Measurements from ENCODE around the gene TMEM248. TPM values are rescaled to one million over a fixed set of nuclear protein-coding genes. Genes with fewer than 3 reads are reported as not detected.
"Not testable (repeated sequence)": the region's sequence is repeated elsewhere in the genome, so short reads cannot be mapped to it uniquely, and the experiment has no call there.

Gene TMEM248
- total and polyA plus RNA-seq, 12 donors: 10.2 to 53.4 (median 43.8) TPM

DNA sequence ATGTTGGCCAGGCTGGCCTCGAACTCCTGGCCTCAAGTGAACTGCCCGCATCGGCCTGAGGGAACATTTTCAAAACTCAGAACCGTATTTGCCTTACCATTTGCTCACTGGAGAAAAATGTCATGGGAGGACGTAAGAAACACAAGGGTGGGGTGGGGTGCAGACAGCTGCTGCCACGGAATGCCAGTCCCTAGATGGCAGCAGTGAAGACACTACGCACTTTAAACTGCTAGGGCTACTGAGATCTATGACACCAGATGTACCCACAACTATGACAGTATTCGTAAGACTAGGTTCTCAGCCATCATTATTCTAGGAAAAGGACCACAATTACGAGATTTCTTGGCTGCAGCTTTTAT, 73.6 kb downstream of the TMEM248 start:
- ATAC-seq: peak; percentile 56 to 87 (median 75)
- H3K4me3 ChIP-seq: peak overlapping the region; percentile 48 to 95 (median 76)
- intact Hi-C loops (cut with DNase I): loop anchor here in 3 of 10 donors (5.0 to 10.0 kb wide), 5 partner anchors 70 to 312 kb away; partner anchors contain the start of genes TMEM248 (in 2 of the 3) and RABGEF1 (in 1 of the 3)
- peaks cover 0 to 57% (median 36%) of the 10 kb centered on the region in 9 donors for H3K36me3 ChIP-seq
- TF ChIP-seq, protein P1, sequence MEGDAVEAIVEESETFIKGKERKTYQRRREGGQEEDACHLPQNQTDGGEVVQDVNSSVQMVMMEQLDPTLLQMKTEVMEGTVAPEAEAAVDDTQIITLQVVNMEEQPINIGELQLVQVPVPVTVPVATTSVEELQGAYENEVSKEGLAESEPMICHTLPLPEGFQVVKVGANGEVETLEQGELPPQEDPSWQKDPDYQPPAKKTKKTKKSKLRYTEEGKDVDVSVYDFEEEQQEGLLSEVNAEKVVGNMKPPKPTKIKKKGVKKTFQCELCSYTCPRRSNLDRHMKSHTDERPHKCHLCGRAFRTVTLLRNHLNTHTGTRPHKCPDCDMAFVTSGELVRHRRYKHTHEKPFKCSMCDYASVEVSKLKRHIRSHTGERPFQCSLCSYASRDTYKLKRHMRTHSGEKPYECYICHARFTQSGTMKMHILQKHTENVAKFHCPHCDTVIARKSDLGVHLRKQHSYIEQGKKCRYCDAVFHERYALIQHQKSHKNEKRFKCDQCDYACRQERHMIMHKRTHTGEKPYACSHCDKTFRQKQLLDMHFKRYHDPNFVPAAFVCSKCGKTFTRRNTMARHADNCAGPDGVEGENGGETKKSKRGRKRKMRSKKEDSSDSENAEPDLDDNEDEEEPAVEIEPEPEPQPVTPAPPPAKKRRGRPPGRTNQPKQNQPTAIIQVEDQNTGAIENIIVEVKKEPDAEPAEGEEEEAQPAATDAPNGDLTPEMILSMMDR (IDR thresholded peaks at IDR 0.05): peak in 7 of 9 donors; percentile 10 to 57 (median 39)
- WGBS, 2 donors: 0 to 1% methylated on average over 9 of the region's 9 CpGs
- H3K4me1 ChIP-seq: peaks cover 5 to 37% (median 22%) of the 10 kb centered on the region in 9 donors
- DNase-seq: peak; percentile 27 to 67
- H3K9me3 ChIP-seq, H3K27me3 ChIP-seq: not testable (repeated sequence)
- H3K27ac ChIP-seq: peak overlapping the region; percentile 90 to 100 (median 98)

DNA sequence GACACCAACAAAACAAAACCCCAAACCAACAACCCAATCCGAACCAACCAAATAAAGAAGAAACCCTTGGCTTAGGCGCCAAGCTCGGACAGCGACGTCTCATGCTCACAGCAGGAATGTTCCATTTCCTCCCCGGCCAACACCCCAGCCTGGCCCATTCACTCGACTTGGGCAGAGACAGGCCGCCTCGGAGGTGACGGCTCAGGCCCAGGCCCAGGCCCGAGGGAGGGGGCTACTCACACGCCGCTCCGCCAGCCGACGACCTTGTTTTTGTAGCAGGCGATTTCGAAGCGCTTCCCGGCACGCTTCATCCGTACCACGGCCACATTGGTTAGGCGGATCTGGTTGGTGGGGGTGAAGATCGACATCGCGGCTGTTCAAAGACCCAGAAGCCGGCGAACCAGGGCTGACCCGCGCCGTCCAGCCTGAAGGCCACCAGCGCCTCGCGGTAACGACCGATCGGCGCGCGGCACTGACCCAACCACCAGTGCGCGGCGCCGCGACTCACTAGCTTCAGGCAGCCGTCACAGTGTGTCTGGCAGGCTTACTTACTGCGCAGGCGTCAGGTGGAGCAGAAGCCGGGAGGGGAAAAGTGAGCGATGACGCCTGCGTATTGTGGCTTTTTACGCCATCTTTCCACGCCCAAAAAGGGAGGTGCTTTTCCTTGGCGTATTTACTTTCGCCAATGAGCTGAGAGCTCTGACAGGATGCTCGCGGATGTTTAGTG, 74.2 kb downstream of the TMEM248 start, which contains the start of gene SBDS:
SBDS (minus strand) TSS at position 537 of the 727 bp plus-strand sequence; CDS start at position 368, 169 bp downstream.
- ATAC-seq (peak; percentile 84 to 93 (median 88)), DNase-seq (peak; percentile 88 to 98)
- H3K4me1 ChIP-seq: peaks cover 5 to 35% (median 22%) of the 10 kb centered on the region in 9 donors
- peaks cover 0 to 57% (median 33%) of the 10 kb centered on the region in 9 donors for H3K36me3 ChIP-seq
- 0 to 1% methylated on average over 59 of the region's 59 CpGs for WGBS, 2 donors
- H3K9me3 ChIP-seq, H3K27me3 ChIP-seq: not testable (repeated sequence)
- TF ChIP-seq, protein P1 (IDR thresholded peaks at IDR 0.05): peak in 1 of 9 donors; percentile 1
- H3K27ac ChIP-seq: peak within 1 kb of the TSS; percentile 90 to 100 (median 98)
- intact Hi-C loops (cut with DNase I): loop anchor here in 2 of 10 donors (5.0 to 10.0 kb wide), 4 partner anchors 70 to 313 kb away; partner anchors contain the start of genes RABGEF1 (in 1 of the 2) and TMEM248 (in 1 of the 2)
- H3K4me3 ChIP-seq: peak within 1 kb of the TSS; percentile 48 to 95 (median 76)

DNA sequence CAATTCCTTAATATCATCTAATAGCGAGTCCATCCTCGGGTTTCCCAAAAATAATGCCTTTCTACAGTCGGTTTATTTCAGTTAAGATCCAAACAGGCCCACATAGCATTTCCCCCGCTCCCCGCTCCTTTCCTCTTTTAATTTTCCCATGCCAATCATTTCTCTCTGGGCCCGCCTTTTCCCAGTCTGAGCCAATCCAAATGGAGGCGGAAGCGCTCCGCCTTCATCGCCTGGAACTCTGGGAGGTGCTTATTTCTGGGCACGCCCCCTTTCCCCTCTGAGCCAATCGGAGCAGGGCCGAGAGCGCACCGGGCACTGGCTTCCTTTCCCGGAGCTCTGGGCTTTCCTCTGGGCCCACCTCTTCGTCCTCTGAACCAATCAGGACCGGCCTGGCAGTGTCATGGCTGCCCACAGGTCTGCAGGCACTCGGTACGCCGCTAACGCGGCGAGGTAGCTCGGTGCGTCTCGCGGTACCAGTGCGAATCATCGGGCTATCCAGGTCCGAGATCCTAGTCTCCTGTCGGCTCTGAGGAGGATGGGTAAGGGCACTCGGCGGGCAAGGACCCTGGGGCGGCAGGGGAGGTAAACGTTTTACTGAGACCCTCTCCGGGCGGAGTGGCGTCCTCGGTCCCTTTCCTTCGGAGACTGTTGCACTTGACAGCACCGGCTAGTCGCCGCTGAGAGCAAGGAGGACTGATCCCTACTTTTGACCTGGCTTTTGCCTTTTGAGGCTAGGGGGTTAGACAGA, 75.6 kb downstream of the TMEM248 start, which contains the start of gene TYW1:
TYW1 (plus strand) TSS at position 390 of the 748 bp plus-strand sequence; CDS start at position 536, 146 bp downstream.
- ATAC-seq (peak; percentile 92 to 95 (median 94)), DNase-seq (peak; percentile 97 to 99)
- not testable (repeated sequence) for H3K27me3 ChIP-seq, H3K9me3 ChIP-seq
- intact Hi-C loops (cut with DNase I): loop anchor here in 2 of 10 donors (5.0 to 10.0 kb wide), 4 partner anchors 72 to 314 kb away; partner anchors contain the start of genes RABGEF1 (in 1 of the 2) and TMEM248 (in 1 of the 2)
- Histone ChIP-seq H3K27ac (peak within 1 kb of the TSS in 9 of 10 donors; percentile 79 to 100 (median 97)), H3K4me3 (peak within 1 kb of the TSS; percentile 61 to 95 (median 76)), H3K4me1 (peaks cover 5 to 35% (median 22%) of the 10 kb centered on the region in 9 donors), H3K36me3 (peaks cover 0 to 53% (median 22%) of the 10 kb centered on the region in 9 donors)
- WGBS, 2 donors: 0% methylated on average over 36 to 44 of the region's 44 CpGs

DNA sequence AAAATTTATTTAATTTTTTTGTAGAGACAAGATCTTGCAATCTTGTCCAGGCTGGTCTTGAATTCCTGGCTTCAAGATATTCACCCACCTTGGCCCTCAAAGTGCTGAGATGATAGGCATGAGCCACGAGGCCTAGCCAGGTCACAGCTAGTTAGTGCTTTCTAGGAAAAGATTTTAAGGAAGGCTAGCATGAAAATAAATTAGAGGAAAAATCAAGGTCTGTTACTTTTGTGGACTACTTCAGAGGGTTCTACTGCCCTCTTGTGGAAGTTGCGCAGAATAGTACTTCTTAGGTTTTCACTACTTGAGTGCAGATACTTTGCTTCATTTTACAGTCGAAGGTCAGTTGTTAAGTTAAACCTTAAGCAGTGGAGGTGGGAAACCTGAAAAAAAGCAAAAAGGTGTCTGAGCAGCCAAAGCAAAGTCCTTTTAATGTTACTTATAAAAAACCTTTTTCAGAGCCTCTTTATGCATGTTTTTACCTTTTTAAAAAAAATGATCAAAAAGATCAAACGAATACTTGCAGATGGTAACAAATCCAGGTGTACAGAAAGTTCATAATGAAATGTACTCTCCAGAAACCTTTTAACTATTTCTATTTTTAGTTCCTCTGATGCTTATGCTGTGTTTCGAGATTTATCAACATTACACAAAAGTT, 79.7 kb downstream of the TMEM248 start:
- ATAC-seq, H3K27me3 ChIP-seq, H3K27ac ChIP-seq, H3K9me3 ChIP-seq, H3K4me3 ChIP-seq, DNase-seq: not testable (repeated sequence)
- WGBS, 2 donors: 43 to 44% methylated on average over 4 of the region's 5 CpGs
- TF ChIP-seq, protein P1 (IDR thresholded peaks at IDR 0.05): peak; percentile 18 to 59 (median 52)
- intact Hi-C loops (cut with DNase I): loop anchor here in 1 of 10 donors (10.0 kb wide), 1 partner anchor 446 kb away; no protein-coding TSS in a partner anchor
- Histone ChIP-seq H3K36me3 (peaks cover 0 to 58% (median 0%) of the 10 kb centered on the region in 9 donors), H3K4me1 (peaks cover 3 to 12% (median 9%) of the 10 kb centered on the region in 9 donors)

DNA sequence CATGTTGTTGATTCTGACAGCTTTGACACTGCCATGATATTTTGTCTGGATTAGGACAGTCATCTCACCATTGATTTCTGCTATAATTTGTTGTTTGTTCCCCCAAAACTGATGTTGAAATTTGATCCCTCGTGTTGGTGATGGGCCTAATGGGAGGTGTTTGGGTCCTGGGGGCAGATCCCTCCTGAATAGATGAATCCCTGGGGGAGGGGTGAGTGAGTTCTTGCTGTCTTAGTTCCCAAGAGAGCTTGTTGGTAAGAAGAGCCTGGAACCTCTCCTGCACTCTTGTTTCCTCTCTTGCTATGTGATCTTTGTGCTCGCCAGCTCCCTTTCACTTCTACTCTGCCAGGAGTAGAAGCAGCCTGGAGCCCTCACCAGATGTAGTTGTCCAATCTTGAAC, 83.1 kb downstream of the TMEM248 start:
- not testable (repeated sequence) for ATAC-seq, DNase-seq, H3K4me1 ChIP-seq, H3K27ac ChIP-seq, H3K27me3 ChIP-seq, H3K9me3 ChIP-seq, H3K4me3 ChIP-seq
- 80 to 91% methylated on average over 2 of the region's 2 CpGs for WGBS, 2 donors
- intact Hi-C loops (cut with DNase I): loop anchor here in 1 of 10 donors (10.0 kb wide), 1 partner anchor 449 kb away; no protein-coding TSS in a partner anchor
- H3K36me3 ChIP-seq: peaks cover 0 to 85% (median 3%) of the 10 kb centered on the region in 9 donors

Data from heart right ventricle (tissue), 16 donors.